ENCODE measurements around the gene KDM1B.
"Not testable (repeated sequence)": the region's sequence is repeated elsewhere in the genome, so short reads cannot be mapped to it uniquely, and the experiment has no call there.

The KDM1B gene

DNA sequence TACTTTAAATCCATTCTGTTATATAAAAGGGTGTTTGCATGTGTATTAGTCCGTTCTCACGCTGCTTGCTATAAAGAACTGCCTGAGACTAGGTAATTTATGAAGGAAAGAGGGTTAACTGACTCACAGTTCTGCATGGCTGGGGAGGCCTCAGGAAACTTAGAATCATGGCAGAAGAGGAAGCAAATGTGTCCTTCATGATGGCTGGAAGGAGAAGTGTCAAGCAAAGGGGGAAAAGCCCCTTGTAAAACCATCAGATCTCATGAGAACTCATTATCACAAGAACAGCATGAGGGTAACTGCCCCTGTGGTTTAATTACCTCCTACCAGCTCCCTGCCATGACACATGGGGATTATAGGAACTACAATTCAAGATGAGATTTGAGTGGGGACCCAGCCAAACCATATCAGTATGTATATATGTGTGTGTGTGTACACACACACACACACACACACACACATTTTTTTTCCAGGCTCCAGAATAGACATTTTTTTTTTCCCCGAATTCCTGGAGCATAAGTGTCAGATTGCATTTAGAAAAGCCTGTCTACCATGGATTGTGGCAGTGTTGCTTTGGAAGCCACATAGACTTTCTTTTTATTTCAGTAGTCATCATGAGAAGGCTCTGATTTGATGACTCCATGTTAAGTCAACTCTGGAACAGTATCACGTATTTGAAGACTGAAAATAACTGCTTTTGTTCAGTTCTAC lies 31.5 kb downstream of the KDM1B start:
- DNase-seq (ENCODE audit: low read depth), result no peak

- no peak for DNase-seq (ENCODE audit: low read depth)
Measured at GRCh38 chr6:18187701-18188100, 32.5 kb downstream of the KDM1B start.

- no peak for DNase-seq (ENCODE audit: low read depth)
Measured at GRCh38 chr6:18189196-18189595, 34.0 kb downstream of the KDM1B start.

GRCh38 chr6:18192026-18192425 lies 36.8 kb downstream of the KDM1B start:
- DNase-seq (ENCODE audit: low read depth), result no peak

- DNase-seq (ENCODE audit: low read depth), result no peak
Measured at GRCh38 chr6:18203786-18204185, 48.6 kb downstream of the KDM1B start.

GRCh38 chr6:18204691-18205090 lies 49.5 kb downstream of the KDM1B start:
- no peak for DNase-seq (ENCODE audit: low read depth)

GRCh38 chr6:18206591-18206990 lies 51.4 kb downstream of the KDM1B start:
- no peak for DNase-seq (ENCODE audit: low read depth)

DNA sequence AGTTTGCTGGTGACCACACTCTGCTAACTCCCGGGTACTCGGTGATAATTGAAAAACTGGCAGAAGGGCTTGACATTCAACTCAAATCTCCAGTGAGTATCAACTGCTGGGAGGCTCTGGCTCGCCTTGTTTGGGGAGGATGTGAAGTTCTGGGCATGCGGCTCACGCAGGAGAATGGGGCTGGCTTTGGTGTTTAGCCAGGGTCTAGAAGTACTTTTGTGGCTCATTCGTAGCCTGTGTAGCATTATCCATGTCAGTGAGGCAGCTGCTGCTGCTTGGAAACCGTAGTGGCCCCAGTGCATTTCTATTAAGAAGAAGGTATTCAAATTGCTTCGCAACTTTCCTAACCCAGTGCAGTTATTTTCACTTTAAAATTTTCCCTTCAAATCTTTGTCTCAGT lies 52.2 kb downstream of the KDM1B start:
- no peak for DNase-seq (ENCODE audit: low read depth)

DNA sequence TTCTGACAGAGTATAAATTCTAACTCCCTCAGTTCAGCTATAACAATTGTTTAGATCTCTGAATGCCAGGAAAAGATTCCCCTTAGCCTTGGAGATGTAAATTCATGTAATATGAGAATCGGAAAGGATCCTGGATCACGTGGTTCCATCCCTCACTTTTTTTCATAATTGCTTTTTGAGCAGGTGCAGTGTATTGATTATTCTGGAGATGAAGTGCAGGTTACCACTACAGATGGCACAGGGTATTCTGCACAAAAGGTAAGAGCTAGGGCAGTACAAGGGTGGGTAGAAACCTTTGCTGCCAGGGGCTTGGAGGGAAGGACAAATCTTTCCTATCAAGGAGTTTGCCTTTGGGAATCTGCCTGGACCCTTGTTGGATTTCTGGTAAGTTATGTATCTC lies 52.7 kb downstream of the KDM1B start:
- no peak for DNase-seq (ENCODE audit: low read depth)

GRCh38 chr6:18208778-18209177 lies 53.6 kb downstream of the KDM1B start:
- not testable (repeated sequence) for DNase-seq (ENCODE audit: low read depth)

- no peak for DNase-seq (ENCODE audit: low read depth)
Measured at GRCh38 chr6:18209539-18210197, 54.4 kb downstream of the KDM1B start.

- DNase-seq (ENCODE audit: low read depth), result no peak
Measured at GRCh38 chr6:18210707-18211106, 55.5 kb downstream of the KDM1B start.

GRCh38 chr6:18211338-18211737 lies 56.1 kb downstream of the KDM1B start:
- no peak for DNase-seq (ENCODE audit: low read depth)

GRCh38 chr6:18212231-18212630 lies 57.0 kb downstream of the KDM1B start:
- no peak for DNase-seq (ENCODE audit: low read depth)

- DNase-seq (ENCODE audit: low read depth), result no peak
Measured at GRCh38 chr6:18213439-18213838, 58.2 kb downstream of the KDM1B start.

- DNase-seq (ENCODE audit: low read depth), result no peak
Measured at GRCh38 chr6:18214003-18214402, 58.8 kb downstream of the KDM1B start.

DNA sequence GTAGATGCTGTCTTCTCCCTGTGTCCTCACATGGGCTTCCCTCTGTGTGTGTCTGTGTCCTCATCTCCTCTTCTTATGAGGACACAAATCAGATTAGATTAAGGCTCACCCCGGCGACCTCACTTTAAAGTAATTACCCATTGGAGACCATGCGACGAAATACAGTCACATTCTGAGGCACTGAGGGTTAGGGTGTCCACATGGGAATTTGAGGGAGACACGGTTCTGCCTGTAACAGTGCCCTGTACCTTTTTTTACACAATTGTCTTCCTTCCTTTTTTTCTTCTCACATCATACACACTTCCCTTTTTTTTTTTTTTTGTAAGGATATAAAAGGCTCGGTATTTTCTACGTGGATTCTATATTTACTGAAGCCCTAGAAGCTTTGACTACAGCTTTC lies 60.2 kb downstream of the KDM1B start:
- DNase-seq (ENCODE audit: low read depth), result no peak

DNA sequence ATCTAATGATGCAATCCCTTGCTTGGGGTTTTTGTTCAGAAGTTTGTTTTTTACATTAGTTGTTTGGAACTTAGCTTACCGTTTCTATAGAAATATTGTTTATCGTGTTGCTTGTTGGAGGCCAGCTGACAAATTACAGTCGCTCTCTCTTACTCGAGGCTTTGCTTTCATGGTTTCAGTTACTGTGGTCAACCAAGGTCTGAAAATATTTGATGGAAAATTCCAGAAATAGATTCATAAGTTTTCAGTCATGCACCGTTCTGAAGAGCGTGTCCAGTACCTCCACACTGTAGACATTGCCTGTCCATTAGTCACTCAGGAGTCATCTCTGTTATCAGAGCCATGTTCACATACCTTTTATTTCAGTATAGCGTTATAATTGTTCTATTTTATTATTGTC lies 61.2 kb downstream of the KDM1B start:
- DNase-seq (ENCODE audit: low read depth), result peak; percentile 16

DNA sequence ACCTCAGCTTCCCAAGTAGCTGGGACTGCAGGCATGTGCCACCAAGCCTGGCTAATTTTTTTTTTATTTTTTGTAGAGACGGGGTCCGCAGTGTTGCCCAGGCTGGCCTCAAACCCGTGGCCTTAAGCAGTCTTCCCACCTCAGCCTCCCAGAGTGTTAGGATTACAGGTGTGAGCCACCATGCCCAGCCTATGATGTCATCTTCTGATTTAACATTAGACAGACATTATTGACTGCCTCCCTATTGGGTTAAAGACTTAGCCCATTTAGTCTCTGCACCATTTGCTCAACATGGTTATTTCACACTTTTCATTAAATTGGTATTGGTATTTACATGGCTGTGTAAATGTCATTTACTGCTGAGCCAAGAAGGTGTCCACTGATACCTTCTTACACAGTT lies 63.0 kb downstream of the KDM1B start:
- DNase-seq (ENCODE audit: low read depth), result no peak

DNA sequence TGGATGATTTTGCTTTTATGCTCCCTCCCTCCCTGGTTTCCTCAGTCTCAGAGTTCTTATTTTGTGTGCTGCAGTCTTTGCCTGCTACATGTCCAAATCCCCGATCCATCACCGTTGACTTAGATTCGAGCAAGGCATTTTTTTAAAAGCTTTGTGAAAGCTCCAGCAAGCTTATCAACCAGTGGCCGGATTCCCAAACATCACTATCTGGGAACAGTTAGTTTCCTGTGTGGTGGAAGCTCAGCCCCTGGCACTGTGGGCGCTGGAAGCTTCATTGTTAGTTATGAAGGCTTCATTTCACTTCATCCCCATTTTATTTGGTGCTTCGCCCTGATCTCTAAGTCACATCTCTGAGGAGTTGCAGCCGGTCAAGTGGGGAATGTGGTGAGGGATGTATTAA lies 64.4 kb downstream of the KDM1B start:
- DNase-seq (ENCODE audit: low read depth), result no peak

- no peak for DNase-seq (ENCODE audit: low read depth)
Measured at GRCh38 chr6:18221288-18221615, 66.0 kb downstream of the KDM1B start.

GRCh38 chr6:18226451-18227105 lies 71.4 kb downstream of the KDM1B start:
- DNase-seq (ENCODE audit: low read depth), result peak; percentile 37

DNA sequence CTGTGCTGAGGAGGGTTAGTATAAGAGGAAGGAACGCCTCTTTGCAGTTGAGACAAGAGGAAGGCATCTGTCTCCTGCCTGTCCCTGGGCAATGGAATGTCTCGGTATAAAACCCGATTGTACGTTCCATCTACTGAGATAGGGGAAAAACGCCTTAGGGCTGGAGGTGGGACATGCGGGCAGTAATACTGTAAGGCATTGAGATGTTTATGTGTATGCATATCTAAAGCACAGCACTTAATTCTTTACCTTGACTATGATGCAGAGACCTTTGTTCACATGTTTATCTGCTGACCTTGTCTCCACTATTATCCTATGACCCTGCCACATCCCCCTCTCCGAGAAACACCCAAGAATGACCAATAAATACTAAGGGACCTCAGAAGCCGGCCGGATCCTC lies 71.9 kb downstream of the KDM1B start:
- not testable (repeated sequence) for DNase-seq (ENCODE audit: low read depth)

- DNase-seq (ENCODE audit: low read depth), result not testable (repeated sequence)
Measured at GRCh38 chr6:18228590-18228989, 73.4 kb downstream of the KDM1B start.
